WTC11 (cell line): ENCODE results near the gene CCNQ.

Experiments used
- AFF4 ChIP-seq: sonication (generic); formaldehyde crosslinking; IDR thresholded peaks from 2 replicates; pipeline ENCODE4 v1.8.1; 2023; ENCODE audit warnings: mild to moderate bottlenecking, missing genetic modification reagents, borderline replicate concordance
- CREM ChIP-seq: sonication (generic); formaldehyde crosslinking; IDR thresholded peaks from 2 replicates; pipeline ENCODE4 v1.8.1; 2022; ENCODE audit warnings: mild to moderate bottlenecking, missing genetic modification reagents, moderate library complexity
- CTCF ChIP-seq: fragments of 200-600 bp; IDR thresholded peaks from 2 replicates; pipeline ENCODE4 v1.8.0; 2022; ENCODE audit warnings: antibody characterized with exemption
- ESRRA ChIP-seq: sonication (generic); formaldehyde crosslinking; IDR thresholded peaks from 2 replicates; pipeline ENCODE4 v1.8.1; 2022; ENCODE audit warnings: mild to moderate bottlenecking, missing genetic modification reagents, borderline replicate concordance
- FOXK1 ChIP-seq: sonication (generic); formaldehyde crosslinking; IDR thresholded peaks from 2 replicates; pipeline ENCODE4 v1.8.0; 2022; ENCODE audit warnings: mild to moderate bottlenecking, moderate library complexity, missing genetic modification reagents
- FOXP1 ChIP-seq: sonication (generic); formaldehyde crosslinking; IDR thresholded peaks from 2 replicates; pipeline ENCODE4 v1.8.0; 2022; ENCODE audit warnings: missing genetic modification reagents, mild to moderate bottlenecking, moderate library complexity, borderline replicate concordance
- GRHL2 ChIP-seq: fragments of 250-450 bp; sonication (Bioruptor Pico); IDR thresholded peaks from 2 replicates; pipeline ENCODE4 v1.8.0; 2022; ENCODE audit warnings: mild to moderate bottlenecking, moderate library complexity; ENCODE audit not compliant: insufficient replicate concordance, severe bottlenecking
- MAX ChIP-seq: sonication (generic); formaldehyde crosslinking; IDR thresholded peaks from 2 replicates; pipeline ENCODE4 v1.8.0; 2022; ENCODE audit warnings: mild to moderate bottlenecking, missing genetic modification reagents
- NR3C1 ChIP-seq: sonication (generic); formaldehyde crosslinking; conservative IDR thresholded peaks from 2 replicates; pipeline ENCODE4 v1.8.1; 2023; ENCODE audit warnings: low read depth, mild to moderate bottlenecking, missing genetic modification reagents
- SMAD3 ChIP-seq: sonication (generic); formaldehyde crosslinking; IDR thresholded peaks from 2 replicates; pipeline ENCODE4 v1.8.0; 2022; ENCODE audit warnings: missing genetic modification reagents, mild to moderate bottlenecking, borderline replicate concordance
- TEAD4 ChIP-seq: sonication (generic); formaldehyde crosslinking; IDR thresholded peaks from 2 replicates; pipeline ENCODE4 v1.8.0; 2022; ENCODE audit warnings: mild to moderate bottlenecking, missing genetic modification reagents
- TP53 ChIP-seq: sonication (generic); formaldehyde crosslinking; IDR thresholded peaks from 2 replicates; pipeline ENCODE4 v1.8.1; 2023; ENCODE audit warnings: mild to moderate bottlenecking, missing genetic modification reagents

- TF ChIP-seq CTCF (no peak), ESRRA (CRISPR knock-in tag) (no peak), FOXP1 (CRISPR knock-in tag) (no peak), TP53 (CRISPR knock-in tag) (no peak), AFF4 (CRISPR knock-in tag) (no peak), CREM (CRISPR knock-in tag) (no peak), NR3C1 (CRISPR knock-in tag) (no peak), TEAD4 (no peak), FOXK1 (CRISPR knock-in tag) (no peak), MAX (CRISPR knock-in tag) (no peak), GRHL2 (no peak), SMAD3 (CRISPR knock-in tag) (no peak)
Measured at GRCh38 chrX:153610836-153611213, 11.9 kb upstream of the CCNQ start.
